ENCODE results near the gene OSBPL7.

The OSBPL7 gene

DNA sequence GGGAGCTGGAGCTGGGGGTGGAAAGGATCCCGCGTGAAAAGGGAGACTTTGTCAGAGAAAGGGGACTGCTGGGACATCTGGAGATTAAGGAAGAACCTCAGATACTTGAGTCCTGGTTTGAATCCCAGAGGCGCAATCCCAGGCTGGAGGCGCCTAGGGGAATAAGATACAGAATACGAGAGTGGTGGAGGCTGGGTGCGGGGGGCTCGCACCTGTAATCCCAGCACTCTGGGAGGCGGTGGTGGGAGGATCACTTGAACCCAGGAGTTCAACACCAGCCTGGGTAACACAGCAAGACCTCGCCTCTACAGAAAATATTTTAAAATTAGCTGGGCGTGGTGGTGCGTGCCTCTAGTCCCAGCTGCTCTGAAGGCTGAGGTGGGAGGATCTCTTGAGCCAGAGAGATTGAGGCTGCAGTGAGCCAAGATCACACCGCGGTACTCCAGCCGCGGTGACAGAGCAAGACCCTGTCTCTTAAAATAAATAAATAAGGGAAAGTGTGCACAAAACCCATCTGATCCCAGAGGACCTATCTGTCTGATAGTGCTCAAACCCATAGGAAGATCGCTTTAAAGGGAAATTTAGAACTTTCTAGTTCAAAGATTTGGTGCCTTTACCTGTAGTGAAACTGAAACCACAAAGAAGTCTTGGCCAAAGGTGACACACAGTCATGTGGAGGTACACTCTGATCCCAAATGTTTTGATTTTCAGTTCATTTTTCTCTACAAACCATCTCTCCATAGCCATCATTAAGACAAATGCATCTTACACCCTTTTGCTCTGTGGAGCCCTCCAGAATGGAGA is 20.1 kb upstream of the OSBPL7 start:
- TF ChIP-seq, protein P1, sequence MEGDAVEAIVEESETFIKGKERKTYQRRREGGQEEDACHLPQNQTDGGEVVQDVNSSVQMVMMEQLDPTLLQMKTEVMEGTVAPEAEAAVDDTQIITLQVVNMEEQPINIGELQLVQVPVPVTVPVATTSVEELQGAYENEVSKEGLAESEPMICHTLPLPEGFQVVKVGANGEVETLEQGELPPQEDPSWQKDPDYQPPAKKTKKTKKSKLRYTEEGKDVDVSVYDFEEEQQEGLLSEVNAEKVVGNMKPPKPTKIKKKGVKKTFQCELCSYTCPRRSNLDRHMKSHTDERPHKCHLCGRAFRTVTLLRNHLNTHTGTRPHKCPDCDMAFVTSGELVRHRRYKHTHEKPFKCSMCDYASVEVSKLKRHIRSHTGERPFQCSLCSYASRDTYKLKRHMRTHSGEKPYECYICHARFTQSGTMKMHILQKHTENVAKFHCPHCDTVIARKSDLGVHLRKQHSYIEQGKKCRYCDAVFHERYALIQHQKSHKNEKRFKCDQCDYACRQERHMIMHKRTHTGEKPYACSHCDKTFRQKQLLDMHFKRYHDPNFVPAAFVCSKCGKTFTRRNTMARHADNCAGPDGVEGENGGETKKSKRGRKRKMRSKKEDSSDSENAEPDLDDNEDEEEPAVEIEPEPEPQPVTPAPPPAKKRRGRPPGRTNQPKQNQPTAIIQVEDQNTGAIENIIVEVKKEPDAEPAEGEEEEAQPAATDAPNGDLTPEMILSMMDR (IDR thresholded peaks at IDR 0.05; ENCODE audit: control insufficient read depth, extremely low read depth, insufficient read depth) = no peak
- DNase-seq (ENCODE audit: low read depth) = no peak
- H3K4me3 ChIP-seq (ENCODE audit: low read depth, low read length) = peak overlapping the region; percentile 82; the same call in 1 of the 2 replicates

DNA sequence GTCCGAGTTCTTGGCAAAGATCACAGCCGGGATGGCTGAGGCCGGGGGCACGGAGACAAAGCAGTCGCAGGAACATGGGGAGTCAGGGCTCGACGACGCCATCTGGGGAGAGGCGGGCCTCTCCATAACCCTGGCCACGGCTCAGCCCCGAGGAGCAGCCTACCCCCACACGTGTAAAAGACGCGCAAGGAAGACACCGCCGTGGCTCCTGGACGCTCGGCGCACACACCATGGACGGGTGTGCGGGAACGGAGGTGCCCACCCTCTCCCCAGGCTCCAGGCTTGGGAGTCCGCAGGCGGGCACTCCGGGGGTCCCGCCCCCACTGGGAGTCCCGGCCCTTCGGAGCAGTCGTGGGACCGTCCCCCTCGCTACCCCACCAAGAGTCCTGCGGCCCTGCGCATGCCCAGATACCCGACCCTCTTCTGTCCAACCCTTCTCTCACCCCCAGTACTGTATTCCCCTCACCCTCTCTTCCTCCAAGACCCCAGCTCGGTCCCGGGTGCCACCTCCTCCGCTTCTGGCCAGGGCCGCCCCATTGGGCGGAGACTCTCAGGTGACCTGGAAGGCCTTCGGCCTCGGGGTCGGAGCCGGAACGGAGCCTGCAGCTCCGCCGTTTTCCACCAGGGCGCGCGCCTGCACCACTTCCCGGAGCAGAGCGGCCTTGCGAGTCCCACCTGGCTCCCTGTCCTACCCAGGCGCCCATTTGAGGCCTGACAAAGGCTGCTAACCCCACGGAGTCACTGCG is 19.3 kb upstream of the OSBPL7 start, which contains the start of gene SCRN2:
TSS of gene SCRN2 (minus strand) at position 532 of the 746 bp plus-strand sequence. CDS start at position 102, 430 bp downstream.
- TF ChIP-seq, protein P1 (IDR thresholded peaks at IDR 0.05; ENCODE audit: control insufficient read depth, extremely low read depth, insufficient read depth) = peak; percentile 92
- peak; percentile 56 for DNase-seq (ENCODE audit: low read depth)
- peak within 1 kb of the TSS; percentile 82 for H3K4me3 ChIP-seq (ENCODE audit: low read depth, low read length)

DNA sequence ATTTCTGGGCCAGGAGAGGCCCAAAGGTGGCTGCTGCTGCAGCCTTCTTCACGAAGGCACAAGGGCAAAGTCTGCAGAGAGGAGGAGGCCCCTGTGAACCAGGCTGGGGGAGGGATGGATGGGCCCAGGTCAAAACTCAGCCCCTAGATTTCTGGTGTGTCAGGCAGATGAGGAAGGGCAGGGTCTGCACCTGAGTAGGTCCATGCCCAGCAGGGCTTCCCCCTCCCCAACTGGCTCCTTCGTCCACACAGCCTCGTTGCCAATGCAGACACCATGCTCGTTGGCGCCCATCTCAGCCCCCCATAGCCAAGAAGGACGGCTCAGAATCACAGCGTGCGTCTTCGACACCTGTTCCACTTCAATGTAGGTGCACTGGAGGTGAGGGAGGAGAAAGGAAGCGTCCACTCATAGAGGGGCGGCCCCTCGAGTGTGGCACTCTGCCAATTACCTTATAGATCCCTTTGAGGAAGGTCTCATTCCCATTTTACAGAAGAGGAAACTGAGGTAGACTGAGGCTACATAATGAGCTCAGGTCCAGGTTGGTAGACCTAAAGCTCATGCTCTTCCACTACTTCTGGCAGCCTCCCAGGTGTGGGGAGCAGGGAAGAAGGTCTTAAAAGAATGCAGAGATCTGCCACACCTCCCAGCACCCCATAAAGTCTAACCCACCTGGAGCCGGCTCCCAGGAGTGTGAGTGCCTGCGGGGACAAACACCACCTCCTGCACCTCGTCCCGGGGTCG is 18.6 kb upstream of the OSBPL7 start:
- peak overlapping the region; percentile 82 for H3K4me3 ChIP-seq (ENCODE audit: low read depth, low read length)

DNA sequence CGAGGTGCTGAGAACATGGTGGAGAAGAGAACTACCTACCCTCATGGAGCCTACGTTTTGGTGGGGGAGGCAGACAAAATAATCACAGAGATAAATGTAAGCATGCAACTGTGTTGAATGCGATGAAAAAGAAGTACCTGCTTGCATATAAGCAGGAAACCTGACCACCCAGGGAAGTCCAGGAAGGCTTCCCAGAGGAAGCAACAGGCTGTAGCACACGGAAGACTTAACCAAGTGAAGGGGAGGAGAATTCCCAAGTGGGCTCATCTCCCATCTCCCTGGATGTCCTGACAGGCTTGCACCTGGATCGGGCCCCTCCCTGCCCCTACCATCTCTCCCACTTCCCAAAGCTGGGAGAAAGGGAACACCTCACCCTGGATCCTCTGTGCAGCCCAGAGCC is 17.5 kb upstream of the OSBPL7 start:
- TF ChIP-seq, protein P1 (IDR thresholded peaks at IDR 0.05; ENCODE audit: control insufficient read depth, extremely low read depth, insufficient read depth) = no peak
- no peak overlapping the region for H3K4me3 ChIP-seq (ENCODE audit: low read depth, low read length)
- no peak for DNase-seq (ENCODE audit: low read depth)

More for the DNA sequence above, 18.6 kb upstream of the OSBPL7 start:
- no peak for DNase-seq (ENCODE audit: low read depth)
- TF ChIP-seq, protein P1 (IDR thresholded peaks at IDR 0.05; ENCODE audit: control insufficient read depth, extremely low read depth, insufficient read depth) = no peak

DNA sequence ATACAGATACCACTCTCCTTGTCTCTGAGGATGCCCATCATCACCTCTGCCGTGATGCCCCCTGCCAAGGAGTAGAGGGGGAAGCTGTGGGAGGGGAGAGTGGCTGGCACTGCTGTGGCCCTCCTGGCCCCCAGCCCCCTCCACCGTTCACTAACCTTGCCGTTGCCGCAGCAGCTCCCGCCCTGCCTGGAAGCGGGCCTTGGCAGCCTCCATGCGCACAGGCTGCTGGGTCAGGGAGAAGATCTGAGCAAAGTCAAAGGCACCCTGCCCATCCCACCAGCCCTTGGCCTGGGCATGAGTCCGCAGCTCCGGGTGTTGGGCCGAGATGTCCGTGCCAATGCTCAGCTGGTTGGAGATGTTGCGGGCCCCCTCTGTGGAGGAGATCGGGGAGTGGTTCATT is 17.0 kb upstream of the OSBPL7 start:
- DNase-seq (ENCODE audit: low read depth) = no peak
- TF ChIP-seq, protein P1 (IDR thresholded peaks at IDR 0.05; ENCODE audit: control insufficient read depth, extremely low read depth, insufficient read depth) = no peak
- no peak overlapping the region for H3K4me3 ChIP-seq (ENCODE audit: low read depth, low read length)

DNA sequence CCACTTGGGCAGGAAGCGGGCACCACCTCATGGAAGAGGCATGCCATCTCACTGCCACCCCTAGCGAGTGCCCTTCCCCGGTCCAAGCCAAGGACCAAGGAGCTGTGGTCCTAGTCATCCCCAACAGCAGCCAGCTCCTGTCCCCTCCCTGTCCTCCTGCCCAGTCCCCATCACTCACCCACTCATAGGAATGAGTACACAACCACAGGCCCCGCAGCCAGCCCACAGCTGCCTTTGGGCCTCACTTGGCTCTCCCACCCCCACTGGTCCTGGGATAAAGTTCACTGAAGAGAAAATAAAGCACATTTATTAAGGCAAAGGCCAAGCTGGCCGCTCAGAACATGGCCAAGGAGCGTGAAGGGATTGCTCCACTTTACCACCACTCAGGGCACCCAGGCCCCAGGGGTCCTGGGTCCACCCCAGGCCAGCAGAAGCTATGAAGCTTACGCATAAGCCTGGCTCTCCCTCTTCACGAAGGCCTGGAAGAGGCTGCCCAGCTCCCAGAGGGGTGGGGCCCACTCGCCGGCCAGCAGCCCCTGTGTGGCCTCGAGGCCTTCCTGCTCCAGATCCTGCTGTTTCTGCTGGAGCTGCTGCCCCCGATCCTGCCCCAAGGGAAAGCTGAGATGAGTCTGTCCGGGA is 15.9 kb upstream of the OSBPL7 start:
- TF ChIP-seq, protein P1 (IDR thresholded peaks at IDR 0.05; ENCODE audit: control insufficient read depth, extremely low read depth, insufficient read depth) = no peak
- H3K4me3 ChIP-seq (ENCODE audit: low read depth, low read length) = no peak overlapping the region
- DNase-seq (ENCODE audit: low read depth) = no peak
